MCF 10A (cell line): Measurements from ENCODE around the gene FGGY. TPM values are rescaled to one million over a fixed set of nuclear protein-coding genes. Genes with fewer than 3 reads are reported as not detected.

Experiments used
- BruUV-seq: library from RNA; stranded (reverse); fragments of 400-500 nt; replicated peaks from 2 replicates; lab custom pipeline; 2021; lab: Mats Ljungman, UMichigan
- CTCF ChIA-PET: fragments of 300-600 bp; sonication (Branson Sonifier 250); formaldehyde crosslinking; extraction: SDS; loops from one replicate; lab custom pipeline; 2021; ENCODE audit warnings: antibody characterized with exemption, inconsistent platforms; lab: Yijun Ruan, JAX
- POLR2A ChIA-PET: fragments of 300-600, 350-650 bp; sonication (Branson Sonifier 250); formaldehyde crosslinking; extraction: SDS; loops from one replicate; lab custom pipeline; 2020; ENCODE audit warnings: antibody characterized with exemption, inconsistent platforms; lab: Yijun Ruan, JAX
- DNase-seq: peaks from one replicate; pipeline ENCODE4 v3.0.0-alpha.2; 2018; ENCODE audit not compliant: unreplicated experiment
- H3K27ac Mint-ChIP-seq: one replicate; pipeline ENCODE4 v1.8.0; 2022; ENCODE audit warnings: mild to moderate bottlenecking, low read depth, mixed read lengths; ENCODE audit not compliant: unreplicated experiment
- H3K27me3 Mint-ChIP-seq: one replicate; pipeline ENCODE4 v1.8.0; 2022; ENCODE audit warnings: mixed read lengths; ENCODE audit not compliant: insufficient read depth, unreplicated experiment
- H3K36me3 Mint-ChIP-seq: one replicate; pipeline ENCODE4 v1.8.0; 2022; ENCODE audit warnings: mild to moderate bottlenecking, moderate library complexity, mixed read lengths; ENCODE audit not compliant: insufficient read depth, unreplicated experiment
- H3K4me1 Mint-ChIP-seq: one replicate; pipeline ENCODE4 v1.8.0; 2022; ENCODE audit warnings: mixed read lengths; ENCODE audit not compliant: insufficient read depth, unreplicated experiment
- H3K4me3 Mint-ChIP-seq: one replicate; pipeline ENCODE4 v1.8.0; 2022; ENCODE audit warnings: mild to moderate bottlenecking, moderate library complexity, mixed read lengths; ENCODE audit not compliant: unreplicated experiment
- H3K9me3 Mint-ChIP-seq: one replicate; pipeline ENCODE4 v1.8.0; 2022; ENCODE audit warnings: mixed read lengths; ENCODE audit not compliant: unreplicated experiment
- CTCF ChIP-seq: fragments of 200-600 bp; IDR thresholded peaks from one replicate; pipeline ENCODE4 v1.8.0; 2022; ENCODE audit warnings: antibody characterized with exemption, mild to moderate bottlenecking; ENCODE audit not compliant: unreplicated experiment
- intact Hi-C: fragments of 100-400 bp; cut with micrococcal nuclease; formaldehyde crosslinking; loops from 2 replicates; pipeline ENCODE4 v1.14.1; 2022
- total RNA-seq: library from RNA; stranded (reverse); gene quantifications from 2 replicates; pipeline ENCODE4 v1.2.3, GENCODE V29; 2022

Gene FGGY
- total RNA-seq, 1 experiment from 2014 or later: 10.6 TPM

DNA sequence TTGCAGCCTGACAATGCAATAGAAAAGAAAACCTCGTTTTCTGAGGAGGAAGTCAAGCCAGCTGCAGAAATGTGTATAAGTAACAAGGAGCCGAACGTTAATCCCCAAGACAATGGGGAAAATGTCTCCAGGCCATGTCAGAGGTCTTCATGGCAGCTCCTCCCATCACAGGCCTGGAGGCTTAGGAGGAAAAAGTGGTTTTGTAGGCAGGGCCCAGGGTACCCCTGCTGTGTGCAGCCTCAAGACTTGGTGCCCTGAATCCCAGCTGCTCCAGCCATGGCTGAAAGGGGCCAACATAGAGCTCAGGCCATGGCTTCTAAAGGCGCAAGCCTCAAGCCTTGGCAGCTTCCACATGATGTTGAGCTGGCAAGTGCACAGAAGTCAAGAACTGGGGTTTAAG lies 439.9 kb downstream of the FGGY start:
- H3K9me3 Mint-ChIP-seq: peaks cover 11% of the 10 kb centered on the region
- intact Hi-C loops: no loop called here
- H3K4me3 Mint-ChIP-seq: no peak overlapping the region
- BruUV-seq: no TSS peak
- H3K36me3 Mint-ChIP-seq: no peaks in the 10 kb centered on the region
- peaks cover 13% of the 10 kb centered on the region for H3K4me1 Mint-ChIP-seq
- CTCF ChIA-PET: interaction anchor here (1.3 kb wide), 1 partner anchor 23 kb away, joined by 4 read pairs; no protein-coding TSS in a partner anchor
- DNase-seq: no peak
- no peak overlapping the region for H3K27ac Mint-ChIP-seq
- H3K27me3 Mint-ChIP-seq: no peaks in the 10 kb centered on the region
- no peak for TF ChIP-seq CTCF
- POLR2A ChIA-PET: interaction anchor here (1.1 kb wide), 1 partner anchor 13 kb away, joined by 3 read pairs; no protein-coding TSS in a partner anchor

GRCh38 chr1:59737638-59738037 lies 440.7 kb downstream of the FGGY start:
- ChIA-PET CTCF (interaction anchor here (0.6 to 1.3 kb wide), 2 partner anchors 23 to 123 kb away, joined by 3 to 4 read pairs; no protein-coding TSS in a partner anchor), POLR2A (interaction anchor here (1.0 to 1.2 kb wide), 2 partner anchors 12 to 13 kb away, joined by 3 to 6 read pairs; no protein-coding TSS in a partner anchor)
- no peak for DNase-seq
- peaks cover 11% of the 10 kb centered on the region for H3K9me3 Mint-ChIP-seq
- H3K36me3 Mint-ChIP-seq: no peaks in the 10 kb centered on the region
- intact Hi-C loops: no loop called here
- no TSS peak for BruUV-seq
- no peak for TF ChIP-seq CTCF
- no peaks in the 10 kb centered on the region for H3K27me3 Mint-ChIP-seq
- H3K4me3 Mint-ChIP-seq: no peak overlapping the region
- peaks cover 9% of the 10 kb centered on the region for H3K4me1 Mint-ChIP-seq
- H3K27ac Mint-ChIP-seq: no peak overlapping the region

- intact Hi-C loops: no loop called here
- no peak for TF ChIP-seq CTCF
- ChIA-PET CTCF (no interaction called here), POLR2A (interaction anchor here (1.0 to 1.2 kb wide), 2 partner anchors 12 to 13 kb away, joined by 3 to 6 read pairs; no protein-coding TSS in a partner anchor)
- Mint-ChIP-seq H3K4me3 (no peak overlapping the region), H3K27ac (no peak overlapping the region), H3K9me3 (peaks cover 11% of the 10 kb centered on the region), H3K27me3 (no peaks in the 10 kb centered on the region), H3K4me1 (peaks cover 4% of the 10 kb centered on the region), H3K36me3 (no peaks in the 10 kb centered on the region)
- no peak for DNase-seq
- BruUV-seq: no TSS peak
These were observed 441.3 kb downstream of the FGGY start for GRCh38 chr1:59738152-59738551.

DNA sequence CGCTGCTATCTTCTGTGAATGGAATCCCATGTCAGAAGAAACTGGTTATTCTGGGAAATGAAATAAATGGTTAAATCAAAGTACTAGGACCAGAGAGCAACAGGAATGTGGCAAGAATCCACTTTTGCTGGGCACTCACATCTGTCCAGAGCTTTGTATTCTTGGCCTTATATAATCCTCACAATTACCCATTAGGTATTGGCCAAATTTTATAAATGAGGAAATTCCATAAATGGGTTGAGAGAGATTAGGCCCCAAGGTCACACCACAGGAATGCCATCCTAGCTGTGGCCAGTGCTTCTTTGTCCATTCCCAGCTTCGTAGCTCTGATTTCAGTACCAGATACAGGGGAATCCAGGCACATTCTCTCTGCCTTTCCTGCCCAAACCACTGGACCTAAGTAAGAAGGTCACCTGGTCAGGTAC lies 441.7 kb downstream of the FGGY start:
- Mint-ChIP-seq H3K27ac (no peak overlapping the region), H3K36me3 (no peaks in the 10 kb centered on the region), H3K27me3 (no peaks in the 10 kb centered on the region), H3K4me1 (no peaks in the 10 kb centered on the region), H3K9me3 (peaks cover 11% of the 10 kb centered on the region), H3K4me3 (no peak overlapping the region)
- TF ChIP-seq CTCF: no peak
- POLR2A ChIA-PET: interaction anchor here (1.0 to 1.2 kb wide), 2 partner anchors 11 to 12 kb away, joined by 3 to 6 read pairs; no protein-coding TSS in a partner anchor
- CTCF ChIA-PET: interaction anchor here (1.1 kb wide), 1 partner anchor 9 kb away, joined by 5 read pairs; no protein-coding TSS in a partner anchor
- intact Hi-C loops: no loop called here
- no peak for DNase-seq
- no TSS peak for BruUV-seq
